Karpas-422 (cell line): Measurements from ENCODE around the gene C6. TPM values are rescaled to one million over a fixed set of nuclear protein-coding genes. Genes with fewer than 3 reads are reported as not detected.
"Not testable (repeated sequence)": the region's sequence is repeated elsewhere in the genome, so short reads cannot be mapped to it uniquely, and the experiment has no call there.

Experiments used
- DNase-seq: peaks from one replicate; pipeline ENCODE4 v3.0.0-alpha.2; 2015
- H2AFZ ChIP-seq: fragments of 200-600 bp; sonication (generic); 2 replicates; pipeline ENCODE4 v1.6.1; 2014; ENCODE audit warnings: antibody characterized with exemption, low read length, mixed read lengths
- H3K27ac ChIP-seq: fragments of 200-600 bp; sonication (generic); 2 replicates; pipeline ENCODE4 v1.5.1; 2014; ENCODE audit warnings: mild to moderate bottlenecking, low read length, moderate library complexity
- H3K27me3 ChIP-seq: fragments of 200-600 bp; sonication (generic); 2 replicates; pipeline ENCODE4 v1.6.1; 2014; ENCODE audit warnings: low read length, mixed read lengths
- H3K36me3 ChIP-seq: fragments of 200-600 bp; sonication (generic); 2 replicates; pipeline ENCODE4 v1.6.1; 2014; ENCODE audit warnings: low read length, mixed read lengths; ENCODE audit not compliant: insufficient read depth
- H3K4me1 ChIP-seq: fragments of 200-600 bp; sonication (generic); 2 replicates; pipeline ENCODE4 v1.6.1; 2014; ENCODE audit warnings: mild to moderate bottlenecking, low read length, mixed read lengths
- H3K4me2 ChIP-seq: fragments of 200-600 bp; sonication (generic); 2 replicates; pipeline ENCODE4 v1.6.1; 2014; ENCODE audit warnings: low read length, low read depth, mild to moderate bottlenecking; ENCODE audit not compliant: poor library complexity, severe bottlenecking
- H3K4me3 ChIP-seq: fragments of 200-600 bp; sonication (generic); 2 replicates; pipeline ENCODE4 v1.5.1; 2014; ENCODE audit warnings: mild to moderate bottlenecking, antibody characterized with exemption, low read length, mixed read lengths
- H3K79me2 ChIP-seq: fragments of 200-600 bp; sonication (generic); 2 replicates; pipeline ENCODE4 v1.6.1; 2014; ENCODE audit warnings: mild to moderate bottlenecking, low read length, mixed read lengths
- H3K9ac ChIP-seq: fragments of 200-600 bp; sonication (generic); 2 replicates; pipeline ENCODE4 v1.6.0; 2014; ENCODE audit warnings: low read length
- H3K9me2 ChIP-seq: fragments of 200-600 bp; sonication (generic), shearing (Covaris generic); replicated peaks from 2 replicates; pipeline ENCODE4 v1.6.0; 2014; ENCODE audit warnings: mild to moderate bottlenecking, low read length, moderate library complexity; ENCODE audit not compliant: insufficient read depth
- H3K9me3 ChIP-seq: fragments of 300-700, 200-600 bp; sonication (generic); 2 replicates; pipeline ENCODE4 v1.6.1; 2014; ENCODE audit warnings: low read length, mixed read lengths
- H4K20me1 ChIP-seq: fragments of 200-600 bp; sonication (generic); 2 replicates; pipeline ENCODE4 v1.6.1; 2014; ENCODE audit warnings: mild to moderate bottlenecking, antibody characterized with exemption, low read length, low read depth; ENCODE audit not compliant: insufficient read depth
- total RNA-seq: library from RNA; depleted of rRNA; stranded (reverse); fragments of >200 nt; shearing (Covaris generic); gene quantifications from 2 replicates; pipeline ENCODE4 v1.2.3, GENCODE V29; 2014; ENCODE audit warnings: low replicate concordance

Gene C6
- total RNA-seq, 1 experiment from 2014 or later: not detected

DNA sequence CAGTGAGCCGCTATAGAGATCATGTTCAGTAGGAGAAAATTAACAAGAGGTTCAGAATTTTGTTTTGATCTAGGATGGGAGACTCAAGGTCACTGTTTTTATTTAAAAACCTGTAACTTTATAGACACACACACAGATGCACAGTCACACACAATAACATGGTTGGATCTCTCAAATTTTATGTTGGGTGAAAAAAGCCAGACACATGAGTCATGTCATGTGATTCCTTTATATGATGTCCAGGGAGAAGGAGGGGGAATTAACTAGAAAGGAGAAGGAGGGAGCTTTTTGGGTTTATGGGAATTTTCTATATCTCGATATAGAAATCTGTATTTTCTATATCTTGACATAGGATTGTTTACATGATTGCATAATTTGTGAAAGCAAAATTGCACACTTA, 17.1 kb downstream of the C6 start:
- no peaks in the 10 kb centered on the region for H3K79me2 ChIP-seq
- H3K27ac ChIP-seq: no peak overlapping the region
- no peak overlapping the region for H2AFZ ChIP-seq
- no peaks in the 10 kb centered on the region for H3K9me3 ChIP-seq
- DNase-seq: no peak
- H4K20me1 ChIP-seq: no peaks in the 10 kb centered on the region
- no peak overlapping the region for H3K4me3 ChIP-seq
- H3K9ac ChIP-seq: no peak overlapping the region
- no peaks in the 10 kb centered on the region for H3K4me1 ChIP-seq
- no peaks in the 10 kb centered on the region for H3K9me2 ChIP-seq
- H3K36me3 ChIP-seq: no peaks in the 10 kb centered on the region
- H3K4me2 ChIP-seq: no peak overlapping the region
- H3K27me3 ChIP-seq: no peaks in the 10 kb centered on the region

DNA sequence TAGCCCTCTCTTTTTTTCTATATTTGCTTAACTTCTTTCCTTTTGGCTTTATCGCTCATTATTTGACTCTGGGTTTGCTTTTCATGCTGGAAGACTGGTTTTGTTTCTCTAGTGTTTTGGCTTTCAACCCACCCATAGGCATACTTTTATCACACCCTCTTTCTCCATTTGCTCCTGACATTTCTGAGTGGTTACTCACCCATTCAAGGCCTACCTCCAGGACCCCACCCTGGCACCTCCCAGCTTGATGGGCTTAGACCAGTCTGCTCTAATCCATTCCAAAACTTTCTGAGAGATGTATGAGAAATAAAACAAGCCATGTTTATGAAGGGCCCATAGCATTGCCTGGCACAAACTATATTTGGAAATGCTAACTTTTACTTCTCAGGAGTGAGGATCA, 18.1 kb downstream of the C6 start:
- Histone ChIP-seq H3K4me3 (no peak overlapping the region), H3K9ac (no peak overlapping the region), H2AFZ (no peak overlapping the region), H3K9me2 (no peaks in the 10 kb centered on the region), H3K4me1 (no peaks in the 10 kb centered on the region), H3K36me3 (no peaks in the 10 kb centered on the region), H3K27me3 (no peaks in the 10 kb centered on the region), H3K9me3 (no peaks in the 10 kb centered on the region), H4K20me1 (no peaks in the 10 kb centered on the region), H3K27ac (no peak overlapping the region), H3K4me2 (no peak overlapping the region), H3K79me2 (no peaks in the 10 kb centered on the region)
- no peak for DNase-seq

GRCh38 chr5:41194339-41194738, 19.0 kb downstream of the C6 start:
- Histone ChIP-seq H4K20me1 (no peaks in the 10 kb centered on the region), H3K9me3 (no peaks in the 10 kb centered on the region), H3K4me1 (no peaks in the 10 kb centered on the region), H3K27ac (no peak overlapping the region), H2AFZ (no peak overlapping the region), H3K36me3 (no peaks in the 10 kb centered on the region), H3K9me2 (no peaks in the 10 kb centered on the region), H3K27me3 (no peaks in the 10 kb centered on the region), H3K9ac (no peak overlapping the region), H3K79me2 (no peaks in the 10 kb centered on the region), H3K4me3 (no peak overlapping the region), H3K4me2 (no peak overlapping the region)
- no peak for DNase-seq

DNA sequence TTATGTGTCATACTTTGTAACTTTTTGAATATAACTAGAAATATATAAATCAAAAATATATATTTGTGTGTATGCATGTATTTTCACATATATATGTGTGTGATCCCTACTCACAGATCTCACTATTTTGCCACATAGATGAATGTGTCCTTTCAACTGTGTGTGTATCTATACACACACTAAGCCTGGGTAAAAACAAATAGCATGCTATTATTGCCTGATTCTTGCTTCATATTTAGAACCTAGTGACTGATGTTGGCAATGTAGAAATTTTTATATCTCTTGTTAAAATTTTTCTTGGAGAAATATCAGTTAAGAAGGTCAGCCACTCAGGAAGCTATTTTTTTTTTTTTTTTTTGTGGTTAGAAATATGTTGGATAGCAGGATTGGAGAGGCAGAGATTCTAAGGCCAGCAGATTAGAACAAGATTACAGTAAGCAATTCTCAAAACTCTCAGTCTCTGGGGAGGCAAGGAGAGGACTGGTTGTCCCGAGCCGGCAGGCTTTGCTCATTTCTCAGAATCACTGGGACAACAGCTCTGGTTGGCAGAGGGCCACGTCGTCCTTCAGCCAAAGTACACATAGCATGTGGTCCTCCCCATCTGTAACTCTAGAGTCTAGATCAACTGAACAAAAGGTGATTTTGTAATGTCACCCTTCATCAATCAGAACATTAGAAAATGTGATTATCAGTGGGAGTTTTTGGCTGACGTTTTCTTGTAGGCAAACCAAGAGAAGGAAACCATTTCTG, 19.7 kb downstream of the C6 start:
- H2AFZ ChIP-seq: no peak overlapping the region
- no peak overlapping the region for H3K4me3 ChIP-seq
- no peaks in the 10 kb centered on the region for H3K9me3 ChIP-seq
- no peaks in the 10 kb centered on the region for H4K20me1 ChIP-seq
- H3K79me2 ChIP-seq: no peaks in the 10 kb centered on the region
- peaks cover 3% of the 10 kb centered on the region; the same call in 1 of the 2 replicates for H3K27me3 ChIP-seq
- H3K9me2 ChIP-seq: no peaks in the 10 kb centered on the region
- H3K4me1 ChIP-seq: no peaks in the 10 kb centered on the region
- no peak overlapping the region for H3K27ac ChIP-seq
- H3K36me3 ChIP-seq: no peaks in the 10 kb centered on the region
- no peak for DNase-seq
- H3K9ac ChIP-seq: no peak overlapping the region
- no peak overlapping the region for H3K4me2 ChIP-seq

DNA sequence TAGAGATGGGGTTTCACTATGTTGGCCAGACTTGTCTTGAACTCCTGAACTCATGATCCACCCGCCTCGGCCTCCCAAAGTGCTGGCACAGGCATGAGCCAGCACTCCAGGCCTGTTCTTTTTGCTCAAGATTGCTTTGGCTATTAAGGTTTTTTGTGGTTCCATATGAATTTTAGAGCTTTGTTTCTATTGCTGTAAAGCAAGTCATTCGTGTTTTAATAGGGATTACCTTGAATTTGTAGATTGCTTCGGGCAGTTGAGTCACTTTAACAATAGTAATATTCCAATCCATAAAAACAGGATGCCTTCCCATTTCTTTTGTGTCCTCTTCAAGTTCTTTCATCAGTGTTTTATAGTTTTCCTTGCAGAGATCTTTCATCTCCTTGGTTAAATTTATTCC, 22.1 kb downstream of the C6 start:
- no peaks in the 10 kb centered on the region for H3K4me1 ChIP-seq
- H3K9ac ChIP-seq: no peak overlapping the region
- peaks cover 3% of the 10 kb centered on the region; the same call in 1 of the 2 replicates for H3K27me3 ChIP-seq
- no peak overlapping the region for H2AFZ ChIP-seq
- no peaks in the 10 kb centered on the region for H3K9me3 ChIP-seq
- H3K4me2 ChIP-seq: no peak overlapping the region
- no peak for DNase-seq
- H3K36me3 ChIP-seq: no peaks in the 10 kb centered on the region
- no peak overlapping the region for H3K27ac ChIP-seq
- H4K20me1 ChIP-seq: no peaks in the 10 kb centered on the region
- no peak overlapping the region for H3K4me3 ChIP-seq
- no peaks in the 10 kb centered on the region for H3K9me2 ChIP-seq
- H3K79me2 ChIP-seq: no peaks in the 10 kb centered on the region

DNA sequence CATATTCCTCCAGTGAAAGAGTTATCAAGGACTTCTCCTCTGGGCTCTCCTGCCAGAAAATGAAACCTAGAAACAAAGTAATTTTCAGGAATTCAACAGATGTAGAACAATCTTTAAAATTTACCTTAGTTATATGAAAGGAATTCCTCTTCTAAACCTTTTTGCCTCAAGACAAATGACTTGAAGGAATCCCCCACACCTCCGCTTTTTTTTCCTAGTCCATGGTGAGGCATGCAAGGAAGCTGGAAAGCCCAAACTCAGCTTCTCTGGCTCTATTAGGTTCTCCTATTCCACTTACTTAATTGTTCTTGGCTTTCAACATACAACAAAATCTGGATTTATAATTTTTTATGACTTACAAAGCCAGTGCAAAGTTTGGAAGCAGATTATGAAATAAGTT, 27.2 kb downstream of the C6 start:
- no peaks in the 10 kb centered on the region for H3K4me1 ChIP-seq
- no peaks in the 10 kb centered on the region for H4K20me1 ChIP-seq
- no peak overlapping the region for H3K4me2 ChIP-seq
- no peak overlapping the region for H3K4me3 ChIP-seq
- H3K9ac ChIP-seq: no peak overlapping the region
- no peaks in the 10 kb centered on the region for H3K79me2 ChIP-seq
- H3K9me2 ChIP-seq: no peaks in the 10 kb centered on the region
- H3K36me3 ChIP-seq: no peaks in the 10 kb centered on the region
- no peak overlapping the region for H2AFZ ChIP-seq
- H3K27me3 ChIP-seq: peaks cover 3% of the 10 kb centered on the region; the same call in 1 of the 2 replicates
- no peaks in the 10 kb centered on the region for H3K9me3 ChIP-seq
- DNase-seq: no peak
- H3K27ac ChIP-seq: no peak overlapping the region

DNA sequence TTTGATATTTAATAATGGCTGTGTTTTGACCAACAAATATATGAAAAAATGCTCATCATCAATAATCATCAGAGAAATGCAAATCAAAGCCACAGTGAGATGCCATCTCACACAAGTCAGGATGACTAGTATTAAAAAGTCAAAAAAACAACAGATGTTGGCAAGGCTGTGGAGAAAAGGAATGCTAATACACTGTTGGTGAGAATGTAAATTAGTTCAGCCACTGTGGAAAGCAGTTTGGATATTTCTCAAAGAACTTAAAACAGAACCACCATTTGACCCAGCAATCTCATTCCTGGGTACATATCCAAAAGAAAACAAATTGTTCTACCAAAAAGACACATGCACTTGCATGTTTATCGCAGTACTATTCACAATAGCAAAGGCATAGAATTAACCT, 30.0 kb downstream of the C6 start:
- H3K79me2 ChIP-seq, H3K27me3 ChIP-seq, H3K27ac ChIP-seq, H3K4me1 ChIP-seq, H3K9ac ChIP-seq, H3K9me2 ChIP-seq, H3K9me3 ChIP-seq, H3K4me3 ChIP-seq, DNase-seq, H3K36me3 ChIP-seq, H2AFZ ChIP-seq, H4K20me1 ChIP-seq, H3K4me2 ChIP-seq: not testable (repeated sequence)

- Histone ChIP-seq H3K79me2 (no peaks in the 10 kb centered on the region), H3K9me2 (no peaks in the 10 kb centered on the region), H3K36me3 (no peaks in the 10 kb centered on the region), H3K4me3 (no peak overlapping the region), H3K27me3 (no peaks in the 10 kb centered on the region; the same call in 1 of the 2 replicates), H3K4me1 (no peaks in the 10 kb centered on the region), H2AFZ (no peak overlapping the region), H3K9me3 (no peaks in the 10 kb centered on the region), H4K20me1 (no peaks in the 10 kb centered on the region), H3K27ac (no peak overlapping the region), H3K4me2 (no peak overlapping the region), H3K9ac (no peak overlapping the region)
- DNase-seq: no peak
Measured at GRCh38 chr5:41182666-41183065, 30.7 kb downstream of the C6 start.
